Measurements from ENCODE around the gene EML6. TPM values are rescaled to one million over a fixed set of nuclear protein-coding genes. Genes with fewer than 3 reads are reported as not detected.

EML6 gene
- total RNA-seq, 4 donors from 2014 or later: 5.9 to 11.0 (median 7.9) TPM

GRCh38 chr2:54995553-54995952, 272.1 kb downstream of the EML6 start:
- no peak for DNase-seq
- Histone ChIP-seq H3K27ac (no peak overlapping the region), H3K4me1 (peaks cover 0 to 30% (median 0%) of the 10 kb centered on the region in 4 donors), H3K27me3 (no peaks in the 10 kb centered on the region), H3K9me3 (no peaks in the 10 kb centered on the region), H3K4me3 (no peak overlapping the region), H3K36me3 (no peaks in the 10 kb centered on the region)
- TF ChIP-seq POLR2A (IDR thresholded peaks at IDR 0.05) (no peak), CTCF (IDR thresholded peaks at IDR 0.05) (no peak)

- H3K27ac ChIP-seq: no peak overlapping the region
- peaks cover 0 to 38% (median 0%) of the 10 kb centered on the region in 4 donors for H3K4me1 ChIP-seq
These were observed 274.4 kb downstream of the EML6 start for GRCh38 chr2:54997826-54998225.

GRCh38 chr2:54999182-54999581, 275.7 kb downstream of the EML6 start:
- H3K27ac ChIP-seq: no peak overlapping the region
- H3K9me3 ChIP-seq: no peaks in the 10 kb centered on the region
- H3K36me3 ChIP-seq: no peaks in the 10 kb centered on the region
- no peaks in the 10 kb centered on the region for H3K27me3 ChIP-seq
- peaks cover 0 to 48% (median 0%) of the 10 kb centered on the region in 4 donors for H3K4me1 ChIP-seq
- no peak overlapping the region for H3K4me3 ChIP-seq
- no peak for DNase-seq
- TF ChIP-seq CTCF (IDR thresholded peaks at IDR 0.05) (no peak), POLR2A (IDR thresholded peaks at IDR 0.05) (no peak)

More at GRCh38 chr2:54997826-54998225, 274.4 kb downstream of the EML6 start:
- Histone ChIP-seq H3K36me3 (no peaks in the 10 kb centered on the region), H3K9me3 (no peaks in the 10 kb centered on the region), H3K27me3 (no peaks in the 10 kb centered on the region), H3K4me3 (no peak overlapping the region)
- TF ChIP-seq POLR2A (IDR thresholded peaks at IDR 0.05) (no peak), CTCF (IDR thresholded peaks at IDR 0.05) (no peak)
- no peak for DNase-seq

GRCh38 chr2:55000341-55000740, 276.9 kb downstream of the EML6 start:
- Histone ChIP-seq H3K27ac (no peak overlapping the region), H3K4me3 (no peak overlapping the region), H3K36me3 (no peaks in the 10 kb centered on the region), H3K9me3 (no peaks in the 10 kb centered on the region), H3K27me3 (no peaks in the 10 kb centered on the region), H3K4me1 (peaks cover 0 to 54% (median 0%) of the 10 kb centered on the region in 4 donors)
- TF ChIP-seq POLR2A (IDR thresholded peaks at IDR 0.05): no peak
- TF ChIP-seq CTCF (IDR thresholded peaks at IDR 0.05): no peak
- no peak for DNase-seq

GRCh38 chr2:55001716-55002115, 278.3 kb downstream of the EML6 start:
- H3K36me3 ChIP-seq: no peaks in the 10 kb centered on the region
- TF ChIP-seq CTCF (IDR thresholded peaks at IDR 0.05) (no peak), POLR2A (IDR thresholded peaks at IDR 0.05) (no peak)
- DNase-seq: no peak
- H3K4me3 ChIP-seq: no peak overlapping the region
- H3K27ac ChIP-seq: no peak overlapping the region
- H3K27me3 ChIP-seq: no peaks in the 10 kb centered on the region
- no peaks in the 10 kb centered on the region for H3K9me3 ChIP-seq
- H3K4me1 ChIP-seq: peaks cover 0 to 66% (median 0%) of the 10 kb centered on the region in 4 donors

Measured in Peyer's patch (tissue), 4 donors.